GM23248 (cell line): Measurements from ENCODE around the gene RSPH1. TPM values are rescaled to one million over a fixed set of nuclear protein-coding genes. Genes with fewer than 3 reads are reported as not detected.

Experiments used
- DNase-seq: peaks from one replicate; pipeline ENCODE4 v3.0.0-alpha.2; 2015
- H2AFZ ChIP-seq: fragments of 200-600 bp; sonication (generic); 2 replicates; pipeline ENCODE4 v1.6.1; 2016; ENCODE audit warnings: antibody characterized with exemption
- H3F3A ChIP-seq: fragments of 200-600 bp; sonication (generic); 2 replicates; pipeline ENCODE4 v1.6.1; 2016; ENCODE audit warnings: mild to moderate bottlenecking, antibody characterized with exemption, mixed run types; ENCODE audit not compliant: insufficient read depth
- H3K27ac ChIP-seq: fragments of 200-600 bp; sonication (generic); 2 replicates; pipeline ENCODE4 v1.5.1; 2016; ENCODE audit warnings: mild to moderate bottlenecking
- H3K27me3 ChIP-seq: fragments of 200-600 bp; sonication (generic); replicated peaks from 2 replicates; pipeline ENCODE4 v1.6.1; 2016; ENCODE audit warnings: mild to moderate bottlenecking; ENCODE audit not compliant: insufficient read depth
- H3K36me3 ChIP-seq: fragments of 200-600 bp; sonication (generic); 2 replicates; pipeline ENCODE4 v1.6.1; 2016; ENCODE audit warnings: low read depth, mild to moderate bottlenecking
- H3K4me1 ChIP-seq: fragments of 200-600 bp; sonication (generic); 2 replicates; pipeline ENCODE4 v1.6.1; 2016; ENCODE audit warnings: mild to moderate bottlenecking; ENCODE audit not compliant: insufficient read depth
- H3K4me2 ChIP-seq: fragments of 200-600 bp; sonication (generic); one replicate; pipeline ENCODE4 v1.6.1; 2016; ENCODE audit warnings: mild to moderate bottlenecking; ENCODE audit not compliant: unreplicated experiment
- H3K4me3 ChIP-seq: fragments of 200-600 bp; sonication (generic); 2 replicates; pipeline ENCODE4 v1.5.1; 2016; ENCODE audit warnings: mild to moderate bottlenecking
- H3K79me2 ChIP-seq: fragments of 200-600 bp; sonication (generic); 2 replicates; pipeline ENCODE4 v1.6.1; 2016; ENCODE audit warnings: mild to moderate bottlenecking; ENCODE audit not compliant: insufficient read depth
- H3K9ac ChIP-seq: fragments of 200-600 bp; sonication (generic); 2 replicates; pipeline ENCODE4 v1.6.1; 2016; ENCODE audit warnings: mild to moderate bottlenecking
- H3K9me2 ChIP-seq: fragments of 200-600 bp; sonication (generic); 2 replicates; pipeline ENCODE4 v1.6.1; 2016; ENCODE audit warnings: mixed run types, mild to moderate bottlenecking, moderate library complexity; ENCODE audit not compliant: insufficient read depth
- H3K9me3 ChIP-seq: fragments of 200-600 bp; sonication (generic); one replicate; pipeline ENCODE4 v1.6.1; 2017; ENCODE audit warnings: low read depth
- H4K20me1 ChIP-seq: fragments of 200-600 bp; sonication (generic); 2 replicates; pipeline ENCODE4 v1.6.0; 2016; ENCODE audit not compliant: insufficient read depth
- EZH2 ChIP-seq: fragments of 200-600 bp; sonication (generic); IDR thresholded peaks from 2 replicates; pipeline ENCODE4 v1.6.1; 2018; ENCODE audit warnings: antibody characterized with exemption, mild to moderate bottlenecking; ENCODE audit not compliant: insufficient read depth, poor library complexity, severe bottlenecking
- EZH2phosphoT487 ChIP-seq: fragments of 200-600 bp; sonication (generic); IDR thresholded peaks from 2 replicates; pipeline ENCODE4 v1.6.1; 2018; ENCODE audit warnings: antibody characterized with exemption, moderate library complexity, mild to moderate bottlenecking, low read depth; ENCODE audit not compliant: insufficient read depth
- WGBS, 2 experiments: methylation state at CpG; one replicate each; pipeline ENCODE4 v1.1.6; 2015 to 2017; ENCODE audit warnings: low lambda C conversion rate in 2 of 2, low coverage in 1 of 2; ENCODE audit errors: missing lambda C conversion rate in 2 of 2; 5-methylcytosine and 5-hydroxymethylcytosine counted together
- in situ Hi-C: fragments of 300-500 bp; cut with MboI; formaldehyde crosslinking; loops from 2 replicates; pipeline ENCODE4 v1.15.0; 2020
- polyA plus RNA-seq: library from polyadenylated mRNA; unstranded; fragments of >200 nt; fragmentation: Nextera tagmentation; extraction: Ambion mirVana; gene quantifications from 2 replicates; pipeline ENCODE4 v1.2.1, GENCODE V29; 2016
- total RNA-seq: library from RNA; depleted of rRNA; stranded (reverse); fragments of >200 nt; shearing (Covaris generic); gene quantifications from 2 replicates; pipeline ENCODE4 v1.2.3, GENCODE V29; 2014

The RSPH1 gene
- total and polyA plus RNA-seq, 2 experiments from 2014 or later: 0.32 TPM; not detected in 1

- in situ Hi-C loops: no loop called here
- no peaks in the 10 kb centered on the region for H3K36me3 ChIP-seq
- WGBS, 2 experiments: 68 to 74% methylated on average over 25 of the region's 25 CpGs
- H3K27ac ChIP-seq: no peak overlapping the region
- no peaks in the 10 kb centered on the region for H4K20me1 ChIP-seq
- DNase-seq: no peak
- H2AFZ ChIP-seq: no peak overlapping the region
- H3F3A ChIP-seq: no peaks in the 10 kb centered on the region
- H3K4me2 ChIP-seq: no peak overlapping the region
- TF ChIP-seq EZH2 (no peak), EZH2phosphoT487 (no peak)
- H3K9me2 ChIP-seq: no peaks in the 10 kb centered on the region
- H3K4me3 ChIP-seq: no peak overlapping the region
- no peaks in the 10 kb centered on the region for H3K79me2 ChIP-seq
- no peaks in the 10 kb centered on the region for H3K9me3 ChIP-seq
- H3K4me1 ChIP-seq: no peaks in the 10 kb centered on the region
- H3K9ac ChIP-seq: no peak overlapping the region
- peaks cover 6% of the 10 kb centered on the region; the same call in 1 of the 2 replicates for H3K27me3 ChIP-seq
These were observed 47.3 kb upstream of the RSPH1 start for GRCh38 chr21:42543106-42543847.

- Histone ChIP-seq H3K4me3 (no peak overlapping the region), H3K27me3 (peaks cover 6% of the 10 kb centered on the region; the same call in 1 of the 2 replicates), H3K4me1 (no peaks in the 10 kb centered on the region), H3K9me2 (no peaks in the 10 kb centered on the region), H3K27ac (no peak overlapping the region), H2AFZ (no peak overlapping the region), H4K20me1 (no peaks in the 10 kb centered on the region), H3K4me2 (no peak overlapping the region), H3K9ac (no peak overlapping the region), H3F3A (no peaks in the 10 kb centered on the region), H3K79me2 (no peaks in the 10 kb centered on the region), H3K9me3 (no peaks in the 10 kb centered on the region), H3K36me3 (no peaks in the 10 kb centered on the region)
- DNase-seq: no peak
- TF ChIP-seq EZH2: no peak
- TF ChIP-seq EZH2phosphoT487: no peak
- 58 to 70% methylated on average over 10 of the region's 10 CpGs for WGBS, 2 experiments
- in situ Hi-C loops: no loop called here
These were observed 46.6 kb upstream of the RSPH1 start for GRCh38 chr21:42542596-42542995.

GRCh38 chr21:42542196-42542595 is 46.2 kb upstream of the RSPH1 start:
- no peak for DNase-seq
- Histone ChIP-seq H3K27me3 (peaks cover 6% of the 10 kb centered on the region; the same call in 1 of the 2 replicates), H3K9me3 (no peaks in the 10 kb centered on the region), H4K20me1 (no peaks in the 10 kb centered on the region), H3K36me3 (no peaks in the 10 kb centered on the region), H3F3A (no peaks in the 10 kb centered on the region), H3K4me3 (no peak overlapping the region), H3K9ac (no peak overlapping the region), H3K79me2 (no peaks in the 10 kb centered on the region), H3K9me2 (no peaks in the 10 kb centered on the region), H2AFZ (no peak overlapping the region), H3K27ac (no peak overlapping the region), H3K4me1 (no peaks in the 10 kb centered on the region), H3K4me2 (no peak overlapping the region)
- 53 to 58% methylated on average over 8 of the region's 8 CpGs for WGBS, 2 experiments
- in situ Hi-C loops: no loop called here
- TF ChIP-seq EZH2: no peak
- TF ChIP-seq EZH2phosphoT487: no peak

GRCh38 chr21:42541618-42542017 is 45.6 kb upstream of the RSPH1 start:
- Histone ChIP-seq H3K9me3 (no peaks in the 10 kb centered on the region), H3K36me3 (no peaks in the 10 kb centered on the region), H3K4me2 (no peak overlapping the region), H3K4me1 (no peaks in the 10 kb centered on the region), H3K27ac (no peak overlapping the region), H4K20me1 (no peaks in the 10 kb centered on the region), H3K9ac (no peak overlapping the region), H3K4me3 (no peak overlapping the region), H2AFZ (no peak overlapping the region), H3K9me2 (no peaks in the 10 kb centered on the region), H3K79me2 (no peaks in the 10 kb centered on the region), H3K27me3 (peaks cover 6% of the 10 kb centered on the region; the same call in 1 of the 2 replicates), H3F3A (no peaks in the 10 kb centered on the region)
- TF ChIP-seq EZH2 (no peak), EZH2phosphoT487 (no peak)
- DNase-seq: no peak
- in situ Hi-C loops: no loop called here
